ENCODE measurements around the gene OBI1.

DNA sequence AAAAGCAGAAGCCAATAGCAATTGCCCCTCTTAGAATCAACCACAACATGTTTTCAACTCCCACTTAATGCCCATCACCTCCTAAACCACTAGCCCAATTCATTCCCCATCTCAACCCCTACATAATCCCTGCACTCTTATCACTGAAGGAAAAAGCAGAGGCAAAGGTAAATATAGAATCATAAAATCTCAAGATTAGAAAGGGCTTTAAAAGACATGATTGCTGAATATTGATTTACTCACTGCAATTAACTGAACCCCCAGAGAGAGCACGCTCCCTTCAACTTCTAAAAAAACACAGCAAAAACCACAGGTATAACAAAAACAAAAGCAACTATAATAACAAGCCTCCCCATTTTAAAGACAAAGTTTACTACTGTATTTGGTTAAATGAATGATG lies 40.5 kb downstream of the OBI1 start:
- TF ChIP-seq POLR2A (IDR thresholded peaks at IDR 0.05; ENCODE audit: low read depth, low read length) = no peak
- TF ChIP-seq POLR2AphosphoS5 (IDR thresholded peaks at IDR 0.05; ENCODE audit: low read depth, low read length) = no peak
- TF ChIP-seq TAF1 (IDR thresholded peaks at IDR 0.05; ENCODE audit: borderline replicate concordance, low read depth, low read length) = no peak

Measured in GM12892 (cell line).